NK-92 treated with Interleukin-12 subunit alpha and Interleukin-12 subunit beta, amount 100 ng/mL, for 24 hours (cell line): ENCODE measurements around the gene RARS2.
"Not testable (repeated sequence)": the region's sequence is repeated elsewhere in the genome, so short reads cannot be mapped to it uniquely, and the experiment has no call there.

Experiments used
- DNase-seq: peaks from one replicate; lab custom pipeline; 2025; lab: John Stamatoyannopoulos, UW

The RARS2 gene

DNA sequence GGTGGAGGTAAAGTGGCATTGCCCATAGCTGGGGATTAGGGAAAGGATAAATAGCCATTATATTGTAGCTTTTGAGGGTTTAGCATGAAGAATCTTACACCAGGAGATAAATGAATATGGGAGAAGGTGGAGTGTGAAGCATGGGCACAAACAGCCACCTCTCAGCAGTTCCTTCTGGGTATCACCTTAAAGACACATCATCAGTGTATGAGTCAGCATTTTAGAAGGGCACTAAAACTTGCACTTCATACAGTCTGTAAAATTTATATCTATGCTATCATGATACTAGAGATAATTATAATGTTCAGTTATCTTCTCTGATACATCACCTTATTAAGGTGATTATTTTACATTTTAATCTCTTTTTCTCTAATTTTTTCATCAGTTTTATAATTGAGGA lies 91.7 kb downstream of the RARS2 start:
- DNase-seq = no peak

DNA sequence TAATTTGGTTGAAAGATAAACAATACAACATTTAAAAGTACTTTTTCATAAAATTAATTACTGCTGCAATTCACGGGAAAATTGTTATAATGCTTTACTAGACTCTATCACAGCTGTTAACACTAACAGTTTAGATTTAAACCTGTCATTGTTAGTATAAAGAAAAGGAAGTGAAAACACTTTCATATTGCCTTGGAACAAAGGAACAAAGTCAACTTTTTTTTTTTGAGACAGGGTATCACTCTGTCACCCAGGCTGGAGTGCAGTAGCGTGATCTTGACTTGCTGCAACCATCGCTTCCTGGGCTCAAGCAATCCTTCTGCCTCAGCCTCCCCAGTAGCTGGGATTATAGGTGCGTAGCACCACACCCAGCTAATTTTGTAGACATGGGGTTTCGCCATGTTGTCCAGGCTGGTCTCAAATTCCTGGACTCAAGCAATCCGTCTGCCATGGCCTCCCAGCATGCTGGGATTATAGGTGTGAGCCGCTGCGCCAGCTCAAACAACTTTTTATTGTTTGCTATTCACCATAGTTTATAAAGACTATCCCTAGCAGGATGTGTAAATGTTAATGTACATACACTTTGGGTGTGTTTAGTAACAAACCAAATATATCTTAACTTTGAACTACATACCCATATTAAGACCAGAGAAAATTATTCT lies 94.9 kb downstream of the RARS2 start:
- no peak for DNase-seq

GRCh38 chr6:87489326-87489725 lies 100.5 kb downstream of the RARS2 start:
- DNase-seq = not testable (repeated sequence)

GRCh38 chr6:87487555-87487954 lies 102.2 kb downstream of the RARS2 start:
- DNase-seq = no peak

- DNase-seq = no peak
Measured at GRCh38 chr6:87484491-87484890, 105.3 kb downstream of the RARS2 start.

DNA sequence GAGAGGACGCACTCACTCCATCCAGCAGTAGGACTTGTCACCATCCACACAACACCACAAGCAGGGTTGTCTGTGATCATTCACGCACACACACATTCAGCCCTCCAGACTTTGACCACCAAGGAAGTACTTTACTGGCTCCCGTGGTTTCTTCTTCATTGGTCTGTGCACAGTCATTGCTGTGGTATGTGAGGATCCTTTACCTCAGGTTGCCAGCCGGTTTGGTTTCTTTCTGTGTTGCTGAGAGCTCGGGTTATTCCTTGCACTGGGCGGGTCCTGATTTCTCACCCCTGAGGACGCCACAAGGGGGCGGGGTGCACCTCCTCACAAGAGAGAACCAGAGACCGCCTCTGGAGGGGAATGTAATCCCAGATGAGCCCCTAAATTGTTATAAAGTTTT lies 105.9 kb downstream of the RARS2 start:
- no peak for DNase-seq

DNA sequence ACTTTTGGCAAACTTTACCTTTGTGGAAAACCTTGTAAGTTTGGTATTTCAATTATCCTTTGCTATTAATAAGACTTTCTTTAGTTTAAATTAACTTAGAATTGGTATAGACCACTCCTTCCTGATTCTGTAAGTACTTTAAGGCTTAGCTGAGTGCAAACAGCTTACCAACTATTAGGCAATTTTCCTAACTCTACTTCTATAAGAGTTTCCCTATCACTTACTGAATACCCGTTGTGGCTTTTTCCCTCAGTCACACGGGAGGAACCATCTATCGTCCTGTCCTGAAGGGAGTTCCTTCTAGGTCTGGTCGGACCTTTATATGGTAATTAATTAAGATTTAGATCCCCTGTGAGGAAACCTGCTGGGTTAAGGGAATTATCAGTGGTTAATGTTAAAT lies 107.4 kb downstream of the RARS2 start:
- DNase-seq = no peak

- DNase-seq = no peak
Measured at GRCh38 chr6:87481931-87482330, 107.9 kb downstream of the RARS2 start.

- no peak for DNase-seq
Measured at GRCh38 chr6:87473419-87473903, 116.3 kb downstream of the RARS2 start.

- peak; percentile 74 for DNase-seq
Measured at GRCh38 chr6:87472525-87473418, 117.0 kb downstream of the RARS2 start, which contains the start of gene SLC35A1. Gene SLC35A1, plus strand, starts transcription at chr6:87472974. Its CDS starts 30 bp downstream, at chr6:87473004.

- no peak for DNase-seq
Measured at GRCh38 chr6:87465051-87465450, 124.7 kb downstream of the RARS2 start.
